CD14-positive monocyte (primary cell): ENCODE results near the gene SALL4. TPM values are rescaled to one million over a fixed set of nuclear protein-coding genes. Genes with fewer than 3 reads are reported as not detected.

ENCODE experiments used
- DNase-seq, 3 donors: peaks; one replicate each; pipeline ENCODE4 v3.0.0-alpha.2; 2011 to 2022
- H2AFZ ChIP-seq: 2 replicates; pipeline ENCODE4 v1.6.0; 2012; ENCODE audit warnings: mild to moderate bottlenecking, low read depth, low read length, inconsistent platforms; ENCODE audit not compliant: insufficient read depth, poor library complexity, severe bottlenecking
- H3K27ac ChIP-seq, 2 donors: 1 replicate in 1 of 2; 2 replicates in 1 of 2; pipeline ENCODE4 v1.5.1; 2012 to 2013; ENCODE audit warnings: low read length in 2 of 2, control low read depth in 1 of 2, inconsistent platforms in 1 of 2, low read depth in 1 of 2, mild to moderate bottlenecking in 1 of 2
- H3K27me3 ChIP-seq, 2 donors: one replicate each; pipeline versions ENCODE4 v1.6.0 to v1.6.1; 2011 to 2013; ENCODE audit warnings: low read length in 2 of 2; ENCODE audit not compliant: control insufficient read depth in 2 of 2, insufficient read depth in 2 of 2
- H3K36me3 ChIP-seq, 2 donors: replicated peaks in 1 of 2; 1 replicate in 1 of 2; 2 replicates in 1 of 2; pipeline versions ENCODE4 v1.5.1 to v1.6.1; 2012 to 2013; ENCODE audit warnings: low read length in 2 of 2, control low read depth in 1 of 2, inconsistent platforms in 1 of 2, mild to moderate bottlenecking in 1 of 2; ENCODE audit not compliant: insufficient read depth in 2 of 2, control insufficient read depth in 1 of 2
- H3K4me1 ChIP-seq, 2 donors: 1 replicate in 1 of 2; 2 replicates in 1 of 2; pipeline versions ENCODE4 v1.5.1 to v1.6.1; 2012 to 2013; ENCODE audit warnings: low read length in 2 of 2, control low read depth in 1 of 2, inconsistent platforms in 1 of 2, mild to moderate bottlenecking in 1 of 2, moderate library complexity in 1 of 2; ENCODE audit not compliant: insufficient read depth in 2 of 2, control insufficient read depth in 1 of 2
- H3K4me2 ChIP-seq: replicated peaks from 2 replicates; pipeline ENCODE3; 2012; ENCODE audit warnings: low read length, moderate library complexity, mild to moderate bottlenecking; ENCODE audit not compliant: poor library complexity, severe bottlenecking; ENCODE audit errors: extremely low read depth
- H3K4me3 ChIP-seq, 3 experiments: fragments of 200-600 bp in 1 of 3; sonication (generic) in 1 of 3; replicated peaks in 1 of 3; 1 replicate in 2 of 3; 2 replicates in 1 of 3; pipeline ENCODE4 v1.5.1; 2011 to 2013; ENCODE audit warnings: low read length in 3 of 3, mild to moderate bottlenecking in 3 of 3, control low read depth in 2 of 3, low read depth in 2 of 3, inconsistent platforms in 1 of 3, moderate library complexity in 1 of 3
- H3K79me2 ChIP-seq: 2 replicates; pipeline ENCODE4 v1.6.0; 2012; ENCODE audit warnings: mild to moderate bottlenecking, control low read depth, inconsistent platforms, low read length, moderate library complexity; ENCODE audit not compliant: insufficient read depth
- H3K9ac ChIP-seq: 2 replicates; pipeline ENCODE4 v1.6.0; 2017; ENCODE audit warnings: low read length, mild to moderate bottlenecking; ENCODE audit not compliant: insufficient read depth, poor library complexity, severe bottlenecking
- H3K9me3 ChIP-seq, 2 donors: replicated peaks in 1 of 2; 1 replicate in 1 of 2; 2 replicates in 1 of 2; pipeline versions ENCODE4 v1.5.1 to v1.6.1; 2012 to 2013; ENCODE audit warnings: low read length in 2 of 2, control low read depth in 1 of 2; ENCODE audit not compliant: control insufficient read depth in 1 of 2, insufficient read depth in 1 of 2
- H4K20me1 ChIP-seq: 2 replicates; pipeline ENCODE4 v1.6.0; 2012; ENCODE audit warnings: mild to moderate bottlenecking, low read length, control low read depth, moderate library complexity; ENCODE audit not compliant: insufficient read depth
- H3K27ac Mint-ChIP-seq, 7 donors: one replicate each; pipeline ENCODE4 v1.8.0; 2020; ENCODE audit warnings: mild to moderate bottlenecking in 7 of 7, mixed read lengths in 7 of 7, moderate library complexity in 6 of 7, inconsistent platforms in 2 of 7
- H3K27me3 Mint-ChIP-seq, 3 donors: one replicate each; pipeline ENCODE4 v1.8.0; 2021 to 2022; ENCODE audit warnings: low read depth in 3 of 3, mild to moderate bottlenecking in 3 of 3, mixed read lengths in 3 of 3, moderate library complexity in 3 of 3, inconsistent platforms in 1 of 3
- H3K36me3 Mint-ChIP-seq, 2 donors: one replicate each; pipeline ENCODE4 v1.8.0; 2020; ENCODE audit warnings: mixed read lengths in 2 of 2, inconsistent platforms in 1 of 2, mild to moderate bottlenecking in 1 of 2
- H3K4me1 Mint-ChIP-seq: one replicate; pipeline ENCODE4 v1.8.0; 2020; ENCODE audit warnings: mild to moderate bottlenecking, mixed read lengths
- H3K4me3 Mint-ChIP-seq, 2 donors: one replicate each; pipeline ENCODE4 v1.8.0; 2020; ENCODE audit warnings: mild to moderate bottlenecking in 2 of 2, mixed read lengths in 2 of 2, moderate library complexity in 1 of 2
- H3K9me3 Mint-ChIP-seq, 7 donors: one replicate each; pipeline ENCODE4 v1.8.0; 2020 to 2022; ENCODE audit warnings: mixed read lengths in 7 of 7, mild to moderate bottlenecking in 6 of 7, moderate library complexity in 6 of 7, inconsistent platforms in 2 of 7
- WGBS: methylation state at CpG from one replicate; pipeline ENCODE4 v1.1.5; 2013; ENCODE audit warnings: missing lambda C conversion rate; ENCODE audit not compliant: insufficient coverage; 5-methylcytosine and 5-hydroxymethylcytosine counted together
- intact Hi-C, 2 donors: fragments of 100-400 bp; cut with micrococcal nuclease; formaldehyde crosslinking; loops; one replicate each; pipeline versions ENCODE4 v1.15.0 to v1.15.1; 2023
- polyA plus RNA-seq, 3 donors: library from polyadenylated mRNA; depleted of rRNA in 1 of 3; unstranded in 2 of 3; stranded (reverse) in 1 of 3; fragments of 300-500 nt in 2 of 3; fragments of >200 nt in 1 of 3; fragmentation: Illumina TruSeq in 2 of 3; gene quantifications; 1 replicate in 2 of 3; 2 replicates in 1 of 3; pipeline ENCODE4 v1.2.3, GENCODE V29; 2012 to 2021
- TF ChIP-seq, protein P1 (sequence below): fragments of 200-600 bp; IDR thresholded peaks from one replicate; pipeline ENCODE4 v1.8.0; 2022; ENCODE audit warnings: antibody characterized with exemption, mild to moderate bottlenecking

Gene SALL4
- polyA plus RNA-seq, 3 donors: 0.07 TPM; not detected in 2

- TF ChIP-seq, protein P1, sequence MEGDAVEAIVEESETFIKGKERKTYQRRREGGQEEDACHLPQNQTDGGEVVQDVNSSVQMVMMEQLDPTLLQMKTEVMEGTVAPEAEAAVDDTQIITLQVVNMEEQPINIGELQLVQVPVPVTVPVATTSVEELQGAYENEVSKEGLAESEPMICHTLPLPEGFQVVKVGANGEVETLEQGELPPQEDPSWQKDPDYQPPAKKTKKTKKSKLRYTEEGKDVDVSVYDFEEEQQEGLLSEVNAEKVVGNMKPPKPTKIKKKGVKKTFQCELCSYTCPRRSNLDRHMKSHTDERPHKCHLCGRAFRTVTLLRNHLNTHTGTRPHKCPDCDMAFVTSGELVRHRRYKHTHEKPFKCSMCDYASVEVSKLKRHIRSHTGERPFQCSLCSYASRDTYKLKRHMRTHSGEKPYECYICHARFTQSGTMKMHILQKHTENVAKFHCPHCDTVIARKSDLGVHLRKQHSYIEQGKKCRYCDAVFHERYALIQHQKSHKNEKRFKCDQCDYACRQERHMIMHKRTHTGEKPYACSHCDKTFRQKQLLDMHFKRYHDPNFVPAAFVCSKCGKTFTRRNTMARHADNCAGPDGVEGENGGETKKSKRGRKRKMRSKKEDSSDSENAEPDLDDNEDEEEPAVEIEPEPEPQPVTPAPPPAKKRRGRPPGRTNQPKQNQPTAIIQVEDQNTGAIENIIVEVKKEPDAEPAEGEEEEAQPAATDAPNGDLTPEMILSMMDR: no peak
- H3K4me1 ChIP-seq: no peaks in the 10 kb centered on the region
- Mint-ChIP-seq H3K4me1 (peaks cover 7% of the 10 kb centered on the region), H3K9me3 (peaks cover 0 to 1% (median 0%) of the 10 kb centered on the region in 7 donors), H3K36me3 (no peaks in the 10 kb centered on the region), H3K27me3 (peaks cover 0 to 3% (median 0%) of the 10 kb centered on the region in 3 donors), H3K27ac (peak overlapping the region in 1 of 7 donors; percentile 7), H3K4me3 (no peak overlapping the region)
- 95% methylated on average over 4 of the region's 7 CpGs for WGBS
- no peaks in the 10 kb centered on the region for H3K27me3 ChIP-seq
- H3K9me3 ChIP-seq: no peaks in the 10 kb centered on the region
- H3K9ac ChIP-seq: no peak overlapping the region
- no peak overlapping the region for H3K4me3 ChIP-seq
- no peak overlapping the region for H3K4me2 ChIP-seq
- no peak overlapping the region for H3K27ac ChIP-seq
- intact Hi-C loops: no loop called here
- no peak overlapping the region for H2AFZ ChIP-seq
- no peak for DNase-seq
- no peaks in the 10 kb centered on the region for H3K79me2 ChIP-seq
- H3K36me3 ChIP-seq: no peaks in the 10 kb centered on the region
- no peaks in the 10 kb centered on the region for H4K20me1 ChIP-seq
Observed at GRCh38 chr20:51747182-51747911, 55.0 kb downstream of the SALL4 start.

- no peaks in the 10 kb centered on the region for H3K27me3 ChIP-seq
- H3K79me2 ChIP-seq: no peaks in the 10 kb centered on the region
- H3K4me1 Mint-ChIP-seq: peaks cover 7% of the 10 kb centered on the region
Observed at GRCh38 chr20:51745804-51746203, 56.5 kb downstream of the SALL4 start.

More at GRCh38 chr20:51745804-51746203, 56.5 kb downstream of the SALL4 start:
- Mint-ChIP-seq H3K9me3 (no peaks in the 10 kb centered on the region), H3K4me3 (no peak overlapping the region), H3K27ac (no peak overlapping the region), H3K27me3 (peaks cover 0 to 3% (median 0%) of the 10 kb centered on the region in 3 donors), H3K36me3 (no peaks in the 10 kb centered on the region)
- intact Hi-C loops: no loop called here
- no peaks in the 10 kb centered on the region for H3K9me3 ChIP-seq
- H4K20me1 ChIP-seq: no peaks in the 10 kb centered on the region
- H3K36me3 ChIP-seq: no peaks in the 10 kb centered on the region
- H3K4me1 ChIP-seq: no peaks in the 10 kb centered on the region
- DNase-seq: no peak
- WGBS: 83% methylated on average over 1 of the region's 3 CpGs
- H3K4me2 ChIP-seq: no peak overlapping the region
- TF ChIP-seq, protein P1: no peak
- no peak overlapping the region for H2AFZ ChIP-seq
- H3K9ac ChIP-seq: no peak overlapping the region
- H3K4me3 ChIP-seq: no peak overlapping the region
- no peak overlapping the region for H3K27ac ChIP-seq
